Activated naive CD4-positive, alpha-beta T cell treated with anti-CD3 and anti-CD28 coated beads for 36 hours (primary cell): ENCODE results near the gene MAP9. TPM values are rescaled to one million over a fixed set of nuclear protein-coding genes. Genes with fewer than 3 reads are reported as not detected.
"Not testable (repeated sequence)": the region's sequence is repeated elsewhere in the genome, so short reads cannot be mapped to it uniquely, and the experiment has no call there.

Experiments used
- CTCF ChIA-PET: fragments of 350-600 bp; sonication (Branson Sonifier 250); formaldehyde crosslinking; loops from one replicate; lab custom pipeline; 2021; ENCODE audit warnings: antibody characterized with exemption; lab: Charles Lee
- DNase-seq: peaks from one replicate; pipeline ENCODE4 v3.0.0-alpha.2; 2020
- H3K27ac Mint-ChIP-seq: one replicate; pipeline ENCODE4 v1.8.0; 2021; ENCODE audit warnings: mild to moderate bottlenecking, mixed read lengths
- H3K27me3 Mint-ChIP-seq: one replicate; pipeline ENCODE4 v1.8.0; 2021; ENCODE audit warnings: low read depth, mixed read lengths
- H3K36me3 Mint-ChIP-seq: one replicate; pipeline ENCODE4 v1.8.0; 2021; ENCODE audit warnings: low read depth, mixed read lengths
- H3K4me1 Mint-ChIP-seq: one replicate; pipeline ENCODE4 v1.8.0; 2021; ENCODE audit warnings: low read depth, mixed read lengths
- H3K4me3 Mint-ChIP-seq: one replicate; pipeline ENCODE4 v1.8.0; 2021; ENCODE audit warnings: mild to moderate bottlenecking, moderate library complexity, mixed read lengths
- H3K9me3 Mint-ChIP-seq: one replicate; pipeline ENCODE4 v1.8.0; 2021; ENCODE audit warnings: mixed read lengths
- intact Hi-C: fragments of 100-400 bp; cut with micrococcal nuclease; formaldehyde crosslinking; loops from one replicate; pipeline ENCODE4 v1.15.1; 2023
- total RNA-seq, 2 experiments: library from RNA; stranded (reverse); gene quantifications; one replicate each; pipeline ENCODE4 v1.2.3, GENCODE V29; 2021

MAP9 gene
- 1 to 10 TPM; 5.3 to 6.2 TPM for total RNA-seq

- Mint-ChIP-seq H3K27me3 (no peaks in the 10 kb centered on the region), H3K9me3 (no peaks in the 10 kb centered on the region), H3K36me3 (peaks cover 3% of the 10 kb centered on the region), H3K4me1 (peaks cover 11% of the 10 kb centered on the region), H3K27ac (peak within 1 kb of the TSS; percentile 78), H3K4me3 (peak within 1 kb of the TSS; percentile 81)
- intact Hi-C loops, result loop anchor here (1.0 to 10.0 kb wide), 5 partner anchors 9 to 1042 kb away; partner anchors contain the start of genes CTSO and PLRG1
- CTCF ChIA-PET, result interaction anchor here (1.1 kb wide), 1 partner anchor 411 kb away, joined by 3 read pairs; no protein-coding TSS in a partner anchor
- peak; percentile 91 for DNase-seq
These were observed at the start of gene MAP9 for GRCh38 chr4:155376387-155377268. Gene MAP9, minus strand, starts transcription at chr4:155376965. Its CDS starts 1,115 bp downstream, at chr4:155375850.

DNA sequence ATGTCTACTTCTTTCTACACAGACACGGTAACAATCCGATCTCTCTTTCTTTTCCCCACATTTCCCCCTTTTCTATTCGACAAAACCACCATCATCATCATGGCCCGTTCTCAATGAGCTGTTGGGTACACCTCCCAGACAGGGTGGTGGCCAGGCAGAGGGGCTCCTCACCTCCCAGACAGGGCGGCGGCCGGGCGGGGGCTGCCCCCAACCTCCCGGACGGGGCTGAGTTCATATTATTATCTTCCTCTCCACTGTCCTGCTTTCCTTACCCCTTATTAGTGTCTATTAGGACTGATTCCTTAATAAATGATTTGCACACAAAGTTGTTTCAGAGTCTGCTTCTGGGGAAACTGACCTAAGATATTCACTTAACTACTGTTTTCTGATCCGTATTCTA is 48.0 kb upstream of the MAP9 start:
- H3K4me3 Mint-ChIP-seq, DNase-seq, CTCF ChIA-PET, H3K4me1 Mint-ChIP-seq, H3K9me3 Mint-ChIP-seq, intact Hi-C loops, H3K27ac Mint-ChIP-seq, H3K36me3 Mint-ChIP-seq: not testable (repeated sequence)
- peaks cover 10% of the 10 kb centered on the region for H3K27me3 Mint-ChIP-seq

GRCh38 chr4:155423671-155424070 is 46.9 kb upstream of the MAP9 start:
- no peak for DNase-seq
- Mint-ChIP-seq H3K4me1 (no peaks in the 10 kb centered on the region), H3K36me3 (no peaks in the 10 kb centered on the region), H3K27me3 (peaks cover 9% of the 10 kb centered on the region), H3K27ac (no peak overlapping the region), H3K4me3 (no peak overlapping the region), H3K9me3 (peaks cover 9% of the 10 kb centered on the region)
- CTCF ChIA-PET, result no interaction called here
- intact Hi-C loops, result no loop called here

- CTCF ChIA-PET, result no interaction called here
- Mint-ChIP-seq H3K4me3 (no peak overlapping the region), H3K27me3 (peaks cover 9% of the 10 kb centered on the region), H3K4me1 (no peaks in the 10 kb centered on the region), H3K36me3 (no peaks in the 10 kb centered on the region), H3K9me3 (peaks cover 5% of the 10 kb centered on the region), H3K27ac (no peak overlapping the region)
- intact Hi-C loops, result no loop called here
- no peak for DNase-seq
These were observed 42.5 kb upstream of the MAP9 start for GRCh38 chr4:155419266-155419665.

DNA sequence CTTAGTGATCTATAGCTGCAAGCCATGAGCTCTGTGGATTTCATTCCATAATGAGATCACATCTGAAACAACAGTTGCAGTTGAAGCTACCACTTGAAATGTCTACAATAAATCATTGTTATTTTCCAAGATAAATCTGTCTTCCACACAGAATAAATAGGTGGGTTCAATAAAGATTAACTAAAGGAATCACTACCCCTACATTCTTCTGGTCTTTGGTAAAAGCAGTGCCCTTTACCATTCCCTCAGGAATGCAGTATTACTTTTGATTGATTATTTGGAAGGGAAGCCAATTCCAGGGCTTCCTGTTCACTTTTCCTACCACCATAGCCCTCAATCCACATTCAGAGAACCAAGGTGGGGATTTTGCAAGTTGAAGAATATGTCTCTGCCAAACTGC is 38.9 kb upstream of the MAP9 start:
- Mint-ChIP-seq H3K4me1 (no peaks in the 10 kb centered on the region), H3K36me3 (no peaks in the 10 kb centered on the region), H3K9me3 (no peaks in the 10 kb centered on the region), H3K27ac (no peak overlapping the region), H3K4me3 (no peak overlapping the region), H3K27me3 (peaks cover 9% of the 10 kb centered on the region)
- DNase-seq, result no peak
- intact Hi-C loops, result no loop called here
- CTCF ChIA-PET, result no interaction called here

- no peaks in the 10 kb centered on the region for H3K4me1 Mint-ChIP-seq
- no peak overlapping the region for H3K27ac Mint-ChIP-seq
- intact Hi-C loops, result no loop called here
- no peaks in the 10 kb centered on the region for H3K36me3 Mint-ChIP-seq
- peaks cover 11% of the 10 kb centered on the region for H3K27me3 Mint-ChIP-seq
- DNase-seq, result no peak
- no peaks in the 10 kb centered on the region for H3K9me3 Mint-ChIP-seq
- H3K4me3 Mint-ChIP-seq, result no peak overlapping the region
- CTCF ChIA-PET, result interaction anchor here (0.9 kb wide), 1 partner anchor 30 kb away, joined by 3 read pairs; no protein-coding TSS in a partner anchor
These were observed 36.7 kb upstream of the MAP9 start for GRCh38 chr4:155413451-155413850.

DNA sequence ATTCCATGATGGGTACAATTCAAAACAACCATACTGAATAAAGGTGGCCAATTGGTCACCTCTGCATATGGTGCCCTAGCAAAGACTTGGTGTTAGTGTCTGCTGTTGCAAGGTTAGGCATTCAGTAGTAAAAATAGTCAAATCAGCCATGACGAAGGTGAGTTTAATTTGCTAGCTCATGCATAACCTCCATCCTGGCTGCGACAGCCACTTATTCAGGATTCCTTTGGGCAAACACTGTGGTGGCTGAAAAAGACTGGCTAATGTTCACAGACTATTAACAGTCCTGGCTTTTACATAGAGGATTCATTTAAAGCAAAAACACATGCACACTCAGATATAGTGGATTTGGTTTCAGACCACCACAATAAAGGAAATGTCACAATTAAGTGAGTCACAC is 34.8 kb upstream of the MAP9 start:
- Mint-ChIP-seq H3K9me3 (no peaks in the 10 kb centered on the region), H3K36me3 (no peaks in the 10 kb centered on the region), H3K27me3 (peaks cover 16% of the 10 kb centered on the region), H3K27ac (no peak overlapping the region), H3K4me3 (no peak overlapping the region), H3K4me1 (no peaks in the 10 kb centered on the region)
- DNase-seq, result no peak
- CTCF ChIA-PET, result no interaction called here
- intact Hi-C loops, result no loop called here

- Mint-ChIP-seq H3K9me3 (no peaks in the 10 kb centered on the region), H3K27ac (no peak overlapping the region), H3K4me1 (no peaks in the 10 kb centered on the region), H3K4me3 (no peak overlapping the region), H3K27me3 (peaks cover 16% of the 10 kb centered on the region), H3K36me3 (no peaks in the 10 kb centered on the region)
- CTCF ChIA-PET, result no interaction called here
- intact Hi-C loops, result no loop called here
- no peak for DNase-seq
These were observed 32.0 kb upstream of the MAP9 start for GRCh38 chr4:155408796-155409195.

DNA sequence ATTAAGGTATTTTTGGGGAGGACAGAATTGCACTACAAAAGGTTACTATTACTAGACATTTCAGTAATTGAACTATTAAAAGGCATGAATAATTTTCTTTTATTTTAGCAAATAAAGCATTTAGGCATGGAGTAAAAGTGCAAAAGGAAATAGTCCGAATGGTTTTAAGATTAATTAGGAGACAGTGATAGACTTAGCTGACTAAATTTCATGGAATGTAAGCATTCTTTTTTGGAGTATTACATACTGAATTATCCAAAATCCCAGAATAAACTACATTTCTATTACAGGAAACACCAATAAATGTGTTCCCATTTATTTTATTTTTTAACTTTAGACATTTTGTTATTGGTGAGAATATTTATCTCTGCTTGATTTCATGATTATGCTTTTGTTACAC is 30.7 kb upstream of the MAP9 start:
- no peak for DNase-seq
- Mint-ChIP-seq H3K27ac (no peak overlapping the region), H3K27me3 (peaks cover 16% of the 10 kb centered on the region), H3K4me1 (no peaks in the 10 kb centered on the region), H3K9me3 (no peaks in the 10 kb centered on the region), H3K36me3 (no peaks in the 10 kb centered on the region), H3K4me3 (no peak overlapping the region)
- CTCF ChIA-PET, result no interaction called here
- intact Hi-C loops, result no loop called here

- Mint-ChIP-seq H3K9me3 (no peaks in the 10 kb centered on the region), H3K36me3 (no peaks in the 10 kb centered on the region), H3K4me3 (no peak overlapping the region), H3K27me3 (peaks cover 7% of the 10 kb centered on the region), H3K27ac (no peak overlapping the region), H3K4me1 (no peaks in the 10 kb centered on the region)
- intact Hi-C loops, result no loop called here
- DNase-seq, result no peak
- CTCF ChIA-PET, result no interaction called here
These were observed 28.3 kb upstream of the MAP9 start for GRCh38 chr4:155405059-155405458.

- Mint-ChIP-seq H3K27ac (no peak overlapping the region), H3K27me3 (peaks cover 8% of the 10 kb centered on the region), H3K4me1 (no peaks in the 10 kb centered on the region), H3K9me3 (no peaks in the 10 kb centered on the region), H3K36me3 (no peaks in the 10 kb centered on the region), H3K4me3 (no peak overlapping the region)
- CTCF ChIA-PET, result no interaction called here
- intact Hi-C loops, result no loop called here
- no peak for DNase-seq
These were observed 27.1 kb upstream of the MAP9 start for GRCh38 chr4:155403886-155404285.

GRCh38 chr4:155402941-155403340 is 26.2 kb upstream of the MAP9 start:
- Mint-ChIP-seq H3K27me3 (peaks cover 3% of the 10 kb centered on the region), H3K27ac (no peak overlapping the region), H3K36me3 (no peaks in the 10 kb centered on the region), H3K4me1 (no peaks in the 10 kb centered on the region), H3K9me3 (no peaks in the 10 kb centered on the region), H3K4me3 (no peak overlapping the region)
- intact Hi-C loops, result no loop called here
- CTCF ChIA-PET, result interaction anchor here (0.7 kb wide), 1 partner anchor 774 kb away, joined by 3 read pairs; no protein-coding TSS in a partner anchor
- no peak for DNase-seq

DNA sequence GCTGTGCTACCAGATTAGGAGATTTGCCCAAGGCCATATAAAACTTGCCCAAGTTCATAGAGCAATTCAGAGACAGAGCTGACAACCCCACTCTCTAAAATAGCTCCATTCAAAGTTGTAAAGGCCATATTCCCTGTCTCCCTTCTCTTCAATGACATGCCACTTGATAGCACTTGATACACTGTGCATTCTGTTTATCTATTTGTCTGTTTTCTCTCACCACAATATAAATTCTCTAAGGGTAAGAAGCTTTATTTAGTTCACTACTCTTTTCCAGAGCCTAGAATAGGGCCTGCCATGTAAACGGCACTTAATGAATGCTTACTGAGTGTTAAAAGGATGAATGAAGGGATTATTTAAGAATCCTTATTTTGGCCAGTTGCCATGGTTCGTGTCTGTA is 24.1 kb upstream of the MAP9 start:
- Mint-ChIP-seq H3K9me3 (no peaks in the 10 kb centered on the region), H3K4me1 (no peaks in the 10 kb centered on the region), H3K27ac (no peak overlapping the region), H3K36me3 (no peaks in the 10 kb centered on the region), H3K4me3 (no peak overlapping the region), H3K27me3 (peaks cover 12% of the 10 kb centered on the region)
- CTCF ChIA-PET, result no interaction called here
- DNase-seq, result no peak
- intact Hi-C loops, result no loop called here
